ENCODE results near the gene FBXL19. TPM values are rescaled to one million over a fixed set of nuclear protein-coding genes. Genes with fewer than 3 reads are reported as not detected.
"Not testable (repeated sequence)": the region's sequence is repeated elsewhere in the genome, so short reads cannot be mapped to it uniquely, and the experiment has no call there.

FBXL19 gene
- total RNA-seq, 6 experiments from 2014 or later: 21.9 to 25.8 (median 23.4) TPM

DNA sequence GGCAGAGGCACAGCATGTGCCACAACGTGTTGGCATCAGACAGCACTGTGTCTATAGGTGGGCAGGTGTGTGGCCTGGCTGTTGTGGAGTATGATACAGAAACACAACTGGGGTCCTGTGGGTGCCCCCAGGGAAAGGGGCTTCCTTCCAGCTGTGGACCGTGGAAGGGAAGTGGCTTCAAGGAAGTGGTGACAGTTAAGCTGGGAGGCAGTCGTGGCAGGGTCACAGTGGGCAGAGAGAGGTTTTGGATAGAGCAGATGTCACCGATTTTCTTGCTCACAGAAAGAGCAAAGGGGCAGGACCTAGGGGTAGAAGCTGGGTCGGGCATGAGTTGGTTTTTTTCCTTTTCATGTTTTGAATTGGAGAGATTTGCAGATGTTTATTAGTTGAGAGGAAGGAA, 14.3 kb downstream of the FBXL19 start:
- Mint-ChIP-seq H3K4me1 (ENCODE audit: low read depth) (peaks cover 30% of the 10 kb centered on the region), H3K27ac (peak overlapping the region; percentile 16; the same call in 1 of the 2 replicates), H3K9me3 (no peaks in the 10 kb centered on the region), H3K36me3 (ENCODE audit: low read depth) (peaks cover 22% of the 10 kb centered on the region), H3K27me3 (ENCODE audit: insufficient read depth) (no peaks in the 10 kb centered on the region), H3K4me3 (no peak overlapping the region)
- TF ChIP-seq, protein P1, sequence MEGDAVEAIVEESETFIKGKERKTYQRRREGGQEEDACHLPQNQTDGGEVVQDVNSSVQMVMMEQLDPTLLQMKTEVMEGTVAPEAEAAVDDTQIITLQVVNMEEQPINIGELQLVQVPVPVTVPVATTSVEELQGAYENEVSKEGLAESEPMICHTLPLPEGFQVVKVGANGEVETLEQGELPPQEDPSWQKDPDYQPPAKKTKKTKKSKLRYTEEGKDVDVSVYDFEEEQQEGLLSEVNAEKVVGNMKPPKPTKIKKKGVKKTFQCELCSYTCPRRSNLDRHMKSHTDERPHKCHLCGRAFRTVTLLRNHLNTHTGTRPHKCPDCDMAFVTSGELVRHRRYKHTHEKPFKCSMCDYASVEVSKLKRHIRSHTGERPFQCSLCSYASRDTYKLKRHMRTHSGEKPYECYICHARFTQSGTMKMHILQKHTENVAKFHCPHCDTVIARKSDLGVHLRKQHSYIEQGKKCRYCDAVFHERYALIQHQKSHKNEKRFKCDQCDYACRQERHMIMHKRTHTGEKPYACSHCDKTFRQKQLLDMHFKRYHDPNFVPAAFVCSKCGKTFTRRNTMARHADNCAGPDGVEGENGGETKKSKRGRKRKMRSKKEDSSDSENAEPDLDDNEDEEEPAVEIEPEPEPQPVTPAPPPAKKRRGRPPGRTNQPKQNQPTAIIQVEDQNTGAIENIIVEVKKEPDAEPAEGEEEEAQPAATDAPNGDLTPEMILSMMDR (IDR thresholded peaks at IDR 0.05): no peak
- no peak for DNase-seq

- peak overlapping the region; percentile 96 for H3K27ac Mint-ChIP-seq
These were observed 16.2 kb downstream of the FBXL19 start for GRCh38 chr16:30939571-30939970.

GRCh38 chr16:30941600-30942425, 18.4 kb downstream of the FBXL19 start:
- peaks cover 30% of the 10 kb centered on the region for H3K4me1 Mint-ChIP-seq (ENCODE audit: low read depth)
- no peaks in the 10 kb centered on the region; the same call in 1 of the 2 replicates for H3K27me3 Mint-ChIP-seq (ENCODE audit: insufficient read depth)
- DNase-seq: peak; percentile 56
- H3K9me3 Mint-ChIP-seq: no peaks in the 10 kb centered on the region
- TF ChIP-seq, protein P1 (IDR thresholded peaks at IDR 0.05): peak; percentile 90
- peak overlapping the region; percentile 58 for H3K27ac Mint-ChIP-seq
- no peak overlapping the region for H3K4me3 Mint-ChIP-seq
- peaks cover 31% of the 10 kb centered on the region for H3K36me3 Mint-ChIP-seq (ENCODE audit: low read depth)

More at GRCh38 chr16:30939571-30939970, 16.2 kb downstream of the FBXL19 start:
- Mint-ChIP-seq H3K4me1 (ENCODE audit: low read depth) (peaks cover 30% of the 10 kb centered on the region), H3K36me3 (ENCODE audit: low read depth) (peaks cover 29% of the 10 kb centered on the region)
- DNase-seq; H3K9me3 Mint-ChIP-seq; H3K4me3 Mint-ChIP-seq; H3K27me3 Mint-ChIP-seq (ENCODE audit: insufficient read depth): not testable (repeated sequence)

- H3K4me3 Mint-ChIP-seq: no peak overlapping the region
- DNase-seq: no peak
- H3K9me3 Mint-ChIP-seq: no peaks in the 10 kb centered on the region
- TF ChIP-seq, protein P1 (IDR thresholded peaks at IDR 0.05): no peak
- peaks cover 29% of the 10 kb centered on the region for H3K4me1 Mint-ChIP-seq (ENCODE audit: low read depth)
- H3K27me3 Mint-ChIP-seq (ENCODE audit: insufficient read depth): no peaks in the 10 kb centered on the region; the same call in 1 of the 2 replicates
- no peak overlapping the region for H3K27ac Mint-ChIP-seq
- H3K36me3 Mint-ChIP-seq (ENCODE audit: low read depth): peaks cover 31% of the 10 kb centered on the region
These were observed 19.0 kb downstream of the FBXL19 start for GRCh38 chr16:30942426-30942806.

DNA sequence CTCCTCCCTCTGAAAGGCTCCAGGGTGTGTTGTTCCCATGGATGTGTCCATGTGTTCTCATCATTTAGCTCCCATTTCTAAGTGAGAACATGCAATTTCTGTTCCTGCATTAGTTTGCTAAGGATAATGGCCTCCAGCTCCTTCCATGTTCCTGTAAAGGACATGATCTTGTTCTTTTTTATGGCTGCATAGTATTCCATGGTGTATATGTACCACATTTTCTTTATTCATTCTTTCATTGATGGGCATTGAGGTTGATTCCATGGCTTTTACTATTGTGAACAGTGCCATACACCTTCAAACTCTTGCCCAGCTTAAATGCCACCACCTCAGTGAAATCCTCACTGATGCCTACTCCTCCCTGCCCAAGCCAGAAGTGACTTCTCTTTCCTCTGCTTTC, 21.0 kb downstream of the FBXL19 start:
- TF ChIP-seq, protein P1 (IDR thresholded peaks at IDR 0.05): no peak
- peaks cover 30% of the 10 kb centered on the region for H3K36me3 Mint-ChIP-seq (ENCODE audit: low read depth)
- H3K9me3 Mint-ChIP-seq: no peaks in the 10 kb centered on the region
- H3K4me1 Mint-ChIP-seq (ENCODE audit: low read depth): peaks cover 22% of the 10 kb centered on the region
- H3K27me3 Mint-ChIP-seq (ENCODE audit: insufficient read depth): no peaks in the 10 kb centered on the region; the same call in 1 of the 2 replicates
- no peak overlapping the region; the same call in 1 of the 2 replicates for H3K27ac Mint-ChIP-seq
- DNase-seq: no peak
- H3K4me3 Mint-ChIP-seq: no peak overlapping the region

Data from HFFc6 (cell line).